ENCODE results near the gene PITPNC1. TPM values are rescaled to one million over a fixed set of nuclear protein-coding genes. Genes with fewer than 3 reads are reported as not detected.

The PITPNC1 gene
- total and polyA plus RNA-seq, 2 donors (not counting 3 experiments of a cell fraction or from before 2014, with no cell fraction given) = 2.4 to 9.6 TPM

DNA sequence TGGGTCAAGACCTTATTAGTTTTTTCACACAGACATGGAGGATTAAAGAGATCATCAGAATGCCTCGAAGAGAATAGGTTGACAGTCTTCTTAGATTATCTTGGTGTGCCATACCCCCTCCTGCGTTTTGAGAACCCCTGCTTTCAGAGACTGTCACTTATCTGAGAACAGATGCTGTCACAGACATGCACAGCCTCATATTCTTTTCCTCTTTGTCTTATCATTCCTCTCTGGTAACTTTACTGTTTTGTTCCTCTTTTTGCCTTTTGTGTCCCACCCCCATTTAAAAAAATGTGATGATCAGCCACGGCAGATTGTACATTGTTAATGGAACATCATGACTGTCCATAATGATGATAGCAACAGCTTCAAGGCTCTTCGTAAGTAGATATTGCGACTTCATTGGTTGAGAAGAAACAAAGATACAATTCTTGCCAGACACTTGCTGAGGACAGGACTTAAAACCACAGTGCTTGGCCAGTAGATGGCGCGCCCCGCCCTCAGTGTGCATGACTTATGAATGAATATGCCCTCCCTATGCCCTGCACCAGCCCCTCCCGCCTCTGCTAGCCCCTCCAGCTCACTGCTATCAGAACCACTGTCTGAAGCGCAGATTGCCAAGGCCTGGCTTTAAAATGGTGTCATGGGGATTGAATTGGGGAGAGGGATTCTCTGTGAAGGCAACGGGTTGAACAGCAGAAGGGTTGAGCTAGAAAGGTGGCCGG is 2.6 kb upstream of the PITPNC1 start:
- Histone ChIP-seq H3K9me1 (replicated peaks; ENCODE audit: control insufficient read depth, extremely low read depth, insufficient read depth, low read length) (no peaks in the 10 kb centered on the region), H3K9ac (replicated peaks; ENCODE audit: extremely low read depth, insufficient read depth, low read length) (no peak overlapping the region), H3K9me3 (replicated peaks; ENCODE audit: control insufficient read depth, insufficient read depth, low read length) (no peaks in the 10 kb centered on the region), H3K27ac (ENCODE audit: insufficient read depth, low read depth, low read length) (no peak overlapping the region), H4K20me1 (replicated peaks; ENCODE audit: control insufficient read depth, extremely low read depth, insufficient read depth, low read length) (no peaks in the 10 kb centered on the region), H3K36me3 (ENCODE audit: control insufficient read depth in 2 of 2, extremely low read depth in 1 of 2, insufficient read depth in 2 of 2, low read length in 2 of 2) (no peaks in the 10 kb centered on the region), H3K4me2 (ENCODE audit: insufficient read depth, low read length) (peak overlapping the region; percentile 21), H2AFZ (ENCODE audit: low read depth, low read length) (peak overlapping the region; percentile 76), H3K79me2 (ENCODE audit: control insufficient read depth, insufficient read depth, low read length) (no peaks in the 10 kb centered on the region), H3K4me1 (ENCODE audit: control insufficient read depth, extremely low read depth, insufficient read depth, low read length) (peaks cover 14% of the 10 kb centered on the region), H3K27me3 (ENCODE audit: control insufficient read depth in 2 of 2, insufficient read depth in 2 of 2, low read length in 2 of 2) (no peaks in the 10 kb centered on the region), H3K4me3 (replicated peaks in 1 of 3; ENCODE audit: insufficient read depth in 1 of 3, low read depth in 1 of 3, low read length in 3 of 3) (no peak overlapping the region)
- intact Hi-C loops (cut with micrococcal nuclease) (loop anchor here (1.0 to 5.0 kb wide), 5 partner anchors 101 to 451 kb away; partner anchors contain the start of gene BPTF), dilution Hi-C loops (cut with MboI; ENCODE audit: extremely low pct_ligation_motif_present, low sequenced_read_pairs) (no loop called here)
- ChIA-PET POLR2A (no interaction called here), CTCF (interaction anchor here (0.6 to 10.9 kb wide), 37 partner anchors 8 to 450 kb away, joined by 3 to 295 read pairs (median 4); partner anchors contain the start of genes BPTF and PSMD12)
- BruUV-seq (replicated peaks) = no TSS peak
- no peak for TF ChIP-seq JUN (IDR thresholded peaks at IDR 0.05; ENCODE audit: borderline replicate concordance, insufficient read depth, insufficient read length, low read depth)
- TF ChIP-seq, protein P1, sequence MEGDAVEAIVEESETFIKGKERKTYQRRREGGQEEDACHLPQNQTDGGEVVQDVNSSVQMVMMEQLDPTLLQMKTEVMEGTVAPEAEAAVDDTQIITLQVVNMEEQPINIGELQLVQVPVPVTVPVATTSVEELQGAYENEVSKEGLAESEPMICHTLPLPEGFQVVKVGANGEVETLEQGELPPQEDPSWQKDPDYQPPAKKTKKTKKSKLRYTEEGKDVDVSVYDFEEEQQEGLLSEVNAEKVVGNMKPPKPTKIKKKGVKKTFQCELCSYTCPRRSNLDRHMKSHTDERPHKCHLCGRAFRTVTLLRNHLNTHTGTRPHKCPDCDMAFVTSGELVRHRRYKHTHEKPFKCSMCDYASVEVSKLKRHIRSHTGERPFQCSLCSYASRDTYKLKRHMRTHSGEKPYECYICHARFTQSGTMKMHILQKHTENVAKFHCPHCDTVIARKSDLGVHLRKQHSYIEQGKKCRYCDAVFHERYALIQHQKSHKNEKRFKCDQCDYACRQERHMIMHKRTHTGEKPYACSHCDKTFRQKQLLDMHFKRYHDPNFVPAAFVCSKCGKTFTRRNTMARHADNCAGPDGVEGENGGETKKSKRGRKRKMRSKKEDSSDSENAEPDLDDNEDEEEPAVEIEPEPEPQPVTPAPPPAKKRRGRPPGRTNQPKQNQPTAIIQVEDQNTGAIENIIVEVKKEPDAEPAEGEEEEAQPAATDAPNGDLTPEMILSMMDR (IDR thresholded peaks at IDR 0.05; ENCODE audit: extremely low read depth in 1 of 2, insufficient read depth in 1 of 2, low read depth in 1 of 2, low read length in 2 of 2) = peak; percentile 83 to 87
- no peak for TF ChIP-seq EZH2 (IDR thresholded peaks at IDR 0.05; ENCODE audit: borderline replicate concordance, low read depth, low read length, severe bottlenecking)
- TF ChIP-seq POLR2AphosphoS5 (IDR thresholded peaks at IDR 0.05; ENCODE audit: insufficient read depth, low read depth, low read length) = no peak
- TF ChIP-seq POLR2A (IDR thresholded peaks at IDR 0.05; ENCODE audit: low read depth, low read length) = no peak
- TF ChIP-seq, protein P2, sequence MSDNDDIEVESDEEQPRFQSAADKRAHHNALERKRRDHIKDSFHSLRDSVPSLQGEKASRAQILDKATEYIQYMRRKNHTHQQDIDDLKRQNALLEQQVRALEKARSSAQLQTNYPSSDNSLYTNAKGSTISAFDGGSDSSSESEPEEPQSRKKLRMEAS (IDR thresholded peaks at IDR 0.05; ENCODE audit: insufficient read depth, insufficient read length) = no peak
- TF ChIP-seq GATA2 (IDR thresholded peaks at IDR 0.05; ENCODE audit: insufficient read depth, insufficient read length, low read depth, low read length) = no peak
- peak; percentile 91 for FAIRE-seq
- peak; percentile 88 for DNase-seq (ENCODE audit: low read depth, low spot score)

Measured in endothelial cell of umbilical vein (primary cell).